Measurements from ENCODE around the gene GNG12. TPM values are rescaled to one million over a fixed set of nuclear protein-coding genes. Genes with fewer than 3 reads are reported as not detected.

Gene GNG12
- total RNA-seq, 6 experiments from 2014 or later, result 172 to 229 (median 198) TPM

DNA sequence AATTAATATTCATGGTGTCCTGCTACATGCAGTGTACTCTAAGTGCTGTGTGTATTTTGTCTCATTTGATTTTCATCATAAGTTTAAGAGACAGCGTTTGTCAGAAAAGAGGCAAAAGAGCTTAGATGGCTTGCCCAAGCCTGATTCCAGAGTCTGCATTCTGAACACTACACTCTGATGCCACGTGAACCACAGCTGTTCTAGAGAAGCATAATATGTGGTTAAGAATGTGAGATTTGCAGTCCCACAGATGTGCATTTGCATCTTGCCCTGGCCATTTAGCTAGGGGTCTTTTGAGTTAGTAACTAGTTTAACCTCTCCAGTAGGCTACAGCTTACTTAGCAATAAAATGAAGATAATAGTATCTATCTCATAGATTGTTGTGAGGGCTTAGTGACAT is 157.5 kb downstream of the GNG12 start:
- Mint-ChIP-seq H3K27ac (no peak overlapping the region), H3K27me3 (ENCODE audit: insufficient read depth) (peaks cover 2% of the 10 kb centered on the region; the same call in 1 of the 2 replicates), H3K4me1 (ENCODE audit: low read depth) (peaks cover 45% of the 10 kb centered on the region), H3K4me3 (no peak overlapping the region), H3K36me3 (ENCODE audit: low read depth) (peaks cover 6% of the 10 kb centered on the region; the same call in 1 of the 2 replicates), H3K9me3 (no peaks in the 10 kb centered on the region)
- TF ChIP-seq, protein P1, sequence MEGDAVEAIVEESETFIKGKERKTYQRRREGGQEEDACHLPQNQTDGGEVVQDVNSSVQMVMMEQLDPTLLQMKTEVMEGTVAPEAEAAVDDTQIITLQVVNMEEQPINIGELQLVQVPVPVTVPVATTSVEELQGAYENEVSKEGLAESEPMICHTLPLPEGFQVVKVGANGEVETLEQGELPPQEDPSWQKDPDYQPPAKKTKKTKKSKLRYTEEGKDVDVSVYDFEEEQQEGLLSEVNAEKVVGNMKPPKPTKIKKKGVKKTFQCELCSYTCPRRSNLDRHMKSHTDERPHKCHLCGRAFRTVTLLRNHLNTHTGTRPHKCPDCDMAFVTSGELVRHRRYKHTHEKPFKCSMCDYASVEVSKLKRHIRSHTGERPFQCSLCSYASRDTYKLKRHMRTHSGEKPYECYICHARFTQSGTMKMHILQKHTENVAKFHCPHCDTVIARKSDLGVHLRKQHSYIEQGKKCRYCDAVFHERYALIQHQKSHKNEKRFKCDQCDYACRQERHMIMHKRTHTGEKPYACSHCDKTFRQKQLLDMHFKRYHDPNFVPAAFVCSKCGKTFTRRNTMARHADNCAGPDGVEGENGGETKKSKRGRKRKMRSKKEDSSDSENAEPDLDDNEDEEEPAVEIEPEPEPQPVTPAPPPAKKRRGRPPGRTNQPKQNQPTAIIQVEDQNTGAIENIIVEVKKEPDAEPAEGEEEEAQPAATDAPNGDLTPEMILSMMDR (IDR thresholded peaks at IDR 0.05), result no peak
- no peak for DNase-seq

DNA sequence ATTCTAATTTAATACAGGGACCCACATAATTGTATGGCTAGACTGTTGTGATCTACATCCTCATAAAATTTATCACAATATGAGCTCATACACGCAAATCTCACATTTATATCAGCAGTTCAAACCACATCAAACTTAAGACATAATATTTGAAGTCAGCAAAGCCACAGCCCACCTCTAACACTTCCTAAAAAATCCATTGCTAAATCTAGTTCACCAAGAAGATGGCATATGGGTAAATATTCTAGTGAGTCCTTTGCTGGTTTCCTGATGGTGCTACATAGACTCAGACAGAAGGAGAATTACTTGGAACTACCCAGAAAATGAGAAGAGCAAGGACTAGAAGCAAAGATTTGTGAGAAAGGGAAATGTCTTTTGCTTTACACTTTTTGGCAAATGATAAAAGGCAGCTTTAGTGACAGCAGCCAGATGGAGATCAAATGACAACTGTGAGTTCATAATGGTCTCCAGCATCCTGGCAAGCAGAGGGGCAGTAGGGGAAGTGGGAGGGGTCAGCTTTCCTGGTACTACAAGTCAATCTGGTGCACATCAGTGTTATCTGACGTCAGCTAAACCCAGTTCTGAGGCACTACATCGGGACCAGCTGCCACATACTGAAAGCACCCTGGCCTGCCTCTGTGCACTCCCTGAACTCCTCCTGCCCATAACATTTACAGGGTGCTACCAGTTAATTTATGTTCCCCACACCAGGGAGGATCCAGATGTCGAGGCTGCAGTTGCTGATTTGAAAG is 158.8 kb downstream of the GNG12 start:
- Mint-ChIP-seq H3K4me3 (no peak overlapping the region), H3K4me1 (ENCODE audit: low read depth) (peaks cover 31% of the 10 kb centered on the region), H3K27ac (no peak overlapping the region), H3K9me3 (no peaks in the 10 kb centered on the region), H3K36me3 (ENCODE audit: low read depth) (no peaks in the 10 kb centered on the region), H3K27me3 (ENCODE audit: insufficient read depth) (peaks cover 2% of the 10 kb centered on the region; the same call in 1 of the 2 replicates)
- TF ChIP-seq, protein P1 (IDR thresholded peaks at IDR 0.05), result no peak
- no peak for DNase-seq

DNA sequence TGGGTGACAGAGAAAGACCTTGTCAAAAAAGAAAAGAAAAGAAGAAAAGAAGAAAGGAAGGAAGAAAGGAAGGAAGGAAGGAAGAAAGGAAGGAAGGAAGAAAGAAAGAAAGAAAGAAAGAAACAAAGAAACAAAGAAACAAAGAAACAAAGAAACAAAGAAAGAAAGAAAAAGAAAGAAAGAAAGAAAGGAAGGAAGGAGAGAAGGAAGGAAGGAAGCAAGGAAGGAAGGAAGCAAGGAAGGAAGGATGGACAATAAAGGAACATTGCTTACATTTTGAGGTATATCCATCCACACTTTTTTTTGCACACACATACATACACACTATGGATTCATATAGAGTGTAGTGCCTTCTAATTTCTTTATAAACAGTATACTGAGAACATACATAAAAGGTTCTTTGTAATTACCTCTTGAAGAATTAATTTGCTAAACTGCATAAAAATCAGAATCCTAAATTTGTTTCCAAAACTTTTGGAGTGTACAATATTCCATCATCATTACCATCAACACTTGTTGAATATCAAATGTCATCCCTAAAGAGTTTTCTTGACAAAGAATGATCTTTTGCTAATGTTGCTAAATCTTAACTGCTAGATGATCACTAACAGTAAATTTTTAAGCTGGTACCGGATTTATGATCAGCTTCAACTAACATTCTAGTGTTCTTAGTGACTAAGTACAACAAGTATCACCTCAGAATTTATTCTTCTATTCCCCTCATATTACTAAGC is 159.6 kb downstream of the GNG12 start:
- Mint-ChIP-seq H3K27ac (no peak overlapping the region), H3K9me3 (no peaks in the 10 kb centered on the region), H3K36me3 (ENCODE audit: low read depth) (no peaks in the 10 kb centered on the region), H3K4me3 (no peak overlapping the region), H3K4me1 (ENCODE audit: low read depth) (peaks cover 26% of the 10 kb centered on the region), H3K27me3 (ENCODE audit: insufficient read depth) (peaks cover 2% of the 10 kb centered on the region; the same call in 1 of the 2 replicates)
- DNase-seq, result no peak
- TF ChIP-seq, protein P1 (IDR thresholded peaks at IDR 0.05), result no peak

DNA sequence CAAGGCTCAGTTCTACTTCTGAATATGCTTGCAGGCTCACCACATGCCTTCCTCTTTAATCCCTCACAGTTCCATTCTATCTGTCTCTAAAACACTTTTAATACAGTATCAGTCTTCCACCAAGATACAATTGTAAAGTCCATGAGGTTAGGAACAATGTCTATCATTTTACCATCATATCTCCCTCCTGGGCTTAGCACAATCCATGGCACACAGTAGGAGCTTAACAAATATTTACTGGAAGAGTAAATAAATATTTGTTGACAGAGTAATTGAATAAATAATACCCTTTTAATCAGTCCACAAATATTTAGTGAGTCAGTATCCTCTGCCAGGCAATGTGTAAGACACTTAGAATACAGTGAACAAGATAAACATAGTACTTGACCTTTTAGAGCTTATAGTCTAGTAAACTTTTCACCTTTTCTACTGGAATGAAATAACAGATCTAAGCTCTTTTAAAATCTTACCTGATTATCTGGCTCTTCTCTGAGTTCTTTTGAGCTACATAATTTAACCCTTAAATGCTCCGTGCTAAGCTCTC is 160.9 kb downstream of the GNG12 start:
- H3K4me1 Mint-ChIP-seq (ENCODE audit: low read depth), result peaks cover 21% of the 10 kb centered on the region
- H3K9me3 Mint-ChIP-seq, result no peaks in the 10 kb centered on the region
- peaks cover 3% of the 10 kb centered on the region for H3K27me3 Mint-ChIP-seq (ENCODE audit: insufficient read depth)
- no peak for DNase-seq
- no peak overlapping the region for H3K27ac Mint-ChIP-seq
- H3K4me3 Mint-ChIP-seq, result no peak overlapping the region
- no peaks in the 10 kb centered on the region for H3K36me3 Mint-ChIP-seq (ENCODE audit: low read depth)
- TF ChIP-seq, protein P1 (IDR thresholded peaks at IDR 0.05), result no peak

DNA sequence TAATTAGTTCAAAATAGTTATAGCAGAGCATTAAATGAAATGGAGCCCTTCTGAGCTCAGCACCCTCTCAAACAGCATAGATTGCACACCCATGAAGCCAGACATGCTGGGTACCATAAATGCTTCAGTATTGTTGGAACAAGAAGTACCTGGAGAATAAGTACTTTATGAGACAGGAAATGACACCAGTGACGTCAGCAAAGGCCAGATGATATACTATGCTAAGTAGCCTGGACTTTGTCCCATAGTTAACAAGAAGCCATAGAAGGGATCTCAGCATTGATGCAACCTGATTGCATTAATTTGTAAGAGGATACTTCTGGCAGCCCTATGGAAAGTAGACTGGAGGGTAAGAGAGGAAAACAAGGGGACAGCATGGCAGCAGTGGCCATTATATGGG is 164.6 kb downstream of the GNG12 start:
- no peak for DNase-seq
- no peaks in the 10 kb centered on the region for H3K9me3 Mint-ChIP-seq
- TF ChIP-seq, protein P1 (IDR thresholded peaks at IDR 0.05), result no peak
- H3K36me3 Mint-ChIP-seq (ENCODE audit: low read depth), result no peaks in the 10 kb centered on the region
- no peak overlapping the region for H3K4me3 Mint-ChIP-seq
- peaks cover 3% of the 10 kb centered on the region for H3K27me3 Mint-ChIP-seq (ENCODE audit: insufficient read depth)
- no peak overlapping the region for H3K27ac Mint-ChIP-seq
- peaks cover 8% of the 10 kb centered on the region for H3K4me1 Mint-ChIP-seq (ENCODE audit: low read depth)
